HEK293 (cell line): ENCODE measurements around the gene JAML.

Source experiments
- CTCF ChIA-PET: fragments of 350-600 bp; formaldehyde crosslinking; extraction: SDS; loops from one replicate; lab custom pipeline; 2021; ENCODE audit warnings: antibody characterized with exemption; lab: Yijun Ruan, JAX
- POLR2A ChIA-PET: fragments of 300-600 bp; formaldehyde crosslinking; extraction: SDS; loops from one replicate; lab custom pipeline; 2020; ENCODE audit warnings: antibody characterized with exemption, inconsistent platforms; lab: Yijun Ruan, JAX
- H3K27ac ChIP-seq: fragments of 200-500 bp; sonication (Bioruptor generic); 2 replicates; pipeline ENCODE4 v1.5.1; 2014; ENCODE audit warnings: low read depth, low read length, control low read depth, inconsistent platforms; ENCODE audit errors: extremely low read depth
- H3K36me3 ChIP-seq, 2 experiments: fragments of 200-500 bp in 1 of 2; sonication (Bioruptor generic) in 1 of 2; 1 replicate in 1 of 2; 2 replicates in 1 of 2; pipeline ENCODE4 v1.5.1; 2014 to 2017; ENCODE audit warnings: inconsistent platforms in 2 of 2, low read length in 2 of 2; ENCODE audit not compliant: control insufficient read depth in 2 of 2, insufficient read depth in 1 of 2
- H3K4me1 ChIP-seq: fragments of 200-500 bp; sonication (Bioruptor generic); 2 replicates; pipeline ENCODE4 v1.5.1; 2014; ENCODE audit warnings: mild to moderate bottlenecking, low read length, inconsistent platforms; ENCODE audit not compliant: control insufficient read depth, insufficient read depth
- H3K4me3 ChIP-seq: 2 replicates; pipeline ENCODE4 v1.5.1; 2011; ENCODE audit warnings: low read depth, mild to moderate bottlenecking, control low read depth, low read length, moderate library complexity
- H3K9me3 ChIP-seq: fragments of 200-500 bp; sonication (Bioruptor generic); 2 replicates; pipeline ENCODE4 v1.5.1; 2014; ENCODE audit warnings: low read depth, low read length, inconsistent platforms; ENCODE audit not compliant: control insufficient read depth, insufficient read depth
- EGR2 ChIP-seq: fragments of 450-650 bp; formaldehyde crosslinking; IDR thresholded peaks from 2 replicates; pipeline ENCODE4 v1.5.1; 2016; ENCODE audit warnings: low read depth, missing biosample characterization, missing genetic modification characterization
- KLF16 ChIP-seq: fragments of 450-650 bp; formaldehyde crosslinking; IDR thresholded peaks from 2 replicates; pipeline ENCODE4 v1.5.1; 2017; ENCODE audit warnings: missing biosample characterization, missing genetic modification characterization
- MZF1 ChIP-seq: fragments of 450-650 bp; formaldehyde crosslinking; IDR thresholded peaks from 2 replicates; pipeline ENCODE4 v1.5.1; 2017; ENCODE audit warnings: missing biosample characterization, missing genetic modification characterization, borderline replicate concordance
- RBAK ChIP-seq: fragments of 450-650 bp; formaldehyde crosslinking; IDR thresholded peaks from 2 replicates; pipeline ENCODE4 v1.5.1; 2016; ENCODE audit warnings: missing biosample characterization, missing genetic modification characterization
- SALL2 ChIP-seq: fragments of 450-650 bp; formaldehyde crosslinking; IDR thresholded peaks from 2 replicates; pipeline ENCODE4 v1.5.0; 2017; ENCODE audit warnings: missing biosample characterization, mild to moderate bottlenecking, missing genetic modification characterization, borderline replicate concordance
- ZBTB20 ChIP-seq: fragments of 450-650 bp; formaldehyde crosslinking; IDR thresholded peaks from 2 replicates; pipeline ENCODE4 v1.5.1; 2016; ENCODE audit warnings: missing biosample characterization, missing genetic modification characterization
- ZFP37 ChIP-seq: fragments of 450-650 bp; formaldehyde crosslinking; IDR thresholded peaks from 2 replicates; pipeline ENCODE4 v1.5.1; 2016; ENCODE audit warnings: missing biosample characterization, missing genetic modification characterization
- ZNF112 ChIP-seq: fragments of 450-650 bp; formaldehyde crosslinking; IDR thresholded peaks from 2 replicates; pipeline ENCODE4 v1.5.0; 2017; ENCODE audit warnings: missing biosample characterization, missing genetic modification characterization
- ZNF121 ChIP-seq: fragments of 450-650 bp; formaldehyde crosslinking; IDR thresholded peaks from 2 replicates; pipeline ENCODE4 v1.5.1; 2016; ENCODE audit warnings: missing biosample characterization, missing genetic modification characterization
- ZNF169 ChIP-seq: fragments of 450-650 bp; formaldehyde crosslinking; IDR thresholded peaks from 2 replicates; pipeline ENCODE4 v1.5.1; 2016; ENCODE audit warnings: missing biosample characterization, missing genetic modification characterization
- ZNF2 ChIP-seq: fragments of 450-650 bp; formaldehyde crosslinking; IDR thresholded peaks from 2 replicates; pipeline ENCODE4 v1.5.1; 2016; ENCODE audit warnings: missing biosample characterization, missing genetic modification characterization
- ZNF214 ChIP-seq: fragments of 450-650 bp; formaldehyde crosslinking; IDR thresholded peaks from 2 replicates; pipeline ENCODE4 v1.5.1; 2017; ENCODE audit warnings: missing biosample characterization, mild to moderate bottlenecking, missing genetic modification characterization, borderline replicate concordance
- ZNF223 ChIP-seq: fragments of 450-650 bp; formaldehyde crosslinking; IDR thresholded peaks from 2 replicates; pipeline ENCODE4 v1.5.1; 2016; ENCODE audit warnings: missing biosample characterization, missing genetic modification characterization
- ZNF311 ChIP-seq: fragments of 450-650 bp; formaldehyde crosslinking; IDR thresholded peaks from 2 replicates; pipeline ENCODE4 v1.5.1; 2017; ENCODE audit warnings: missing biosample characterization, missing genetic modification characterization, borderline replicate concordance
- ZNF335 ChIP-seq: fragments of 450-650 bp; formaldehyde crosslinking; conservative IDR thresholded peaks from 2 replicates; pipeline ENCODE4 v1.5.1; 2016; ENCODE audit warnings: missing biosample characterization, missing genetic modification characterization
- ZNF433 ChIP-seq: fragments of 450-650 bp; formaldehyde crosslinking; IDR thresholded peaks from 2 replicates; pipeline ENCODE4 v1.5.1; 2016; ENCODE audit warnings: missing biosample characterization, missing genetic modification characterization, low read depth
- ZNF473 ChIP-seq: fragments of 450-650 bp; formaldehyde crosslinking; IDR thresholded peaks from 2 replicates; pipeline ENCODE4 v1.5.1; 2017; ENCODE audit warnings: missing biosample characterization, missing genetic modification characterization
- ZNF521 ChIP-seq: fragments of 450-650 bp; formaldehyde crosslinking; IDR thresholded peaks from 2 replicates; pipeline ENCODE4 v1.5.1; 2017; ENCODE audit warnings: missing biosample characterization, mild to moderate bottlenecking, missing genetic modification characterization
- ZNF610 ChIP-seq: fragments of 450-650 bp; formaldehyde crosslinking; IDR thresholded peaks from 2 replicates; pipeline ENCODE4 v1.5.1; 2016; ENCODE audit warnings: missing biosample characterization, missing genetic modification characterization, borderline replicate concordance
- ZNF701 ChIP-seq: fragments of 450-650 bp; formaldehyde crosslinking; IDR thresholded peaks from 2 replicates; pipeline ENCODE4 v1.5.1; 2016; ENCODE audit warnings: missing biosample characterization, missing genetic modification characterization
- TF ChIP-seq, protein P1 (sequence below): sonication (generic); formaldehyde crosslinking; IDR thresholded peaks from 2 replicates; pipeline ENCODE4 v1.8.1; 2022; ENCODE audit warnings: mild to moderate bottlenecking, moderate library complexity, missing genetic modification reagents
- TF ChIP-seq, protein P2 (sequence below): fragments of 450-650 bp; formaldehyde crosslinking; IDR thresholded peaks from 2 replicates; pipeline ENCODE4 v1.5.1; 2016; ENCODE audit warnings: missing biosample characterization, missing genetic modification characterization

JAML gene

DNA sequence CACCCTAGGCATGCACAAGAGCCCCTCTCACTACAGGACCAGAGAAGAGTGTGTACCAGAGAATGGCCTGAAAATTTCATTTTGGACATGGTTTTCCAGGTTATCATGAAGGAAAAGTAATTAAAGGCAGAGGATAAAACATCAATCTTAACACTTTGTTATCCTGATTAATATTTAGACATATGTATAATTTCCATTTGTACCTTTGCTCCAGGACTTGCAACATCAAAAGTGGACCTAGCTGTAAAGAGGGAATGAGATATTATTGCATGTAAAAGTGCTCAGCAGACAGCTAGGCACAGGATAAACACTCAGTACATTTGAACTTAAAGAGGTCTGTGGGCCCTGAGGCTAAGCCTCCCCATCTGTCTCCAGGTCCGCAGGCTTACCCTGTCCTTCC is 70.2 kb downstream of the JAML start:
- H3K36me3 ChIP-seq: no peaks in the 10 kb centered on the region
- H3K27ac ChIP-seq: no peak overlapping the region
- no peaks in the 10 kb centered on the region for H3K4me1 ChIP-seq
- no peaks in the 10 kb centered on the region for H3K9me3 ChIP-seq
- TF ChIP-seq, protein P1, sequence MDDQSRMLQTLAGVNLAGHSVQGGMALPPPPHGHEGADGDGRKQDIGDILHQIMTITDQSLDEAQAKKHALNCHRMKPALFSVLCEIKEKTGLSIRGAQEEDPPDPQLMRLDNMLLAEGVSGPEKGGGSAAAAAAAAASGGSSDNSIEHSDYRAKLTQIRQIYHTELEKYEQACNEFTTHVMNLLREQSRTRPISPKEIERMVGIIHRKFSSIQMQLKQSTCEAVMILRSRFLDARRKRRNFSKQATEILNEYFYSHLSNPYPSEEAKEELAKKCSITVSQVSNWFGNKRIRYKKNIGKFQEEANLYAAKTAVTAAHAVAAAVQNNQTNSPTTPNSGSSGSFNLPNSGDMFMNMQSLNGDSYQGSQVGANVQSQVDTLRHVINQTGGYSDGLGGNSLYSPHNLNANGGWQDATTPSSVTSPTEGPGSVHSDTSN (CRISPR knock-in tag): no peak
- TF ChIP-seq ZNF214 (no peak), ZNF311 (tag by site-specific recombination) (no peak), KLF16 (tag by site-specific recombination) (no peak), ZNF223 (tag by site-specific recombination) (no peak), ZNF473 (no peak), MZF1 (tag by site-specific recombination) (no peak), ZBTB20 (tag by site-specific recombination) (no peak), ZNF335 (no peak), ZNF433 (tag by site-specific recombination) (no peak), SALL2 (no peak), ZNF610 (tag by site-specific recombination) (no peak), ZNF521 (tag by site-specific recombination) (no peak)
- ChIA-PET CTCF (interaction anchor here (1.0 to 7.1 kb wide), 3 partner anchors 9 to 44 kb away, joined by 4 to 99 read pairs (median 7); no protein-coding TSS in a partner anchor), POLR2A (no interaction called here)
- no peak overlapping the region for H3K4me3 ChIP-seq

DNA sequence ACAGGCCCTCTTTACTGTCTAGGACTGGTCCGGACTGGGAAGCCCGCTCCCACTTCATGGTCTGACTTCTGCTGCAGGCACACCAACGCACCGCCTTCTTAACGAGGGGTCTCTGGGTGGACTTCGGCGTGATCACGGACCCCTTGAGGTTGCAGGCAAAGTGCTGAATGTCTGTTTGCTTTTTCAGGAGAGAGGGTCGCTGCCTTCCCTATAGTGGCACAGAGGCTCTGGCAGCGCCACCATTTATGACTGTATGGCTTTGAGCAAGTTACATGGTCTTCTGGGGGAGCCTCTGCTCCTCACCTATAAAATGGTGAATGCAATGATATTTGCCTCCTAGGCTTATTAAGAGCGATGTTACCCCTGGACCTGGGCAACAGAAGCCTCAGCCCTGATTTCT is 70.8 kb downstream of the JAML start:
- Histone ChIP-seq H3K4me3 (no peak overlapping the region), H3K27ac (no peak overlapping the region), H3K4me1 (no peaks in the 10 kb centered on the region), H3K9me3 (no peaks in the 10 kb centered on the region)
- CTCF ChIA-PET: interaction anchor here (7.1 kb wide), 1 partner anchor 16 kb away, joined by 99 read pairs; no protein-coding TSS in a partner anchor
- POLR2A ChIA-PET: interaction anchor here (2.2 kb wide), 1 partner anchor 18 kb away, joined by 7 read pairs; no protein-coding TSS in a partner anchor
- TF ChIP-seq ZFP37 (no peak), RBAK (tag by site-specific recombination) (no peak), EGR2 (tag by site-specific recombination) (no peak), ZNF112 (no peak), ZNF169 (no peak), ZNF2 (no peak), ZNF121 (tag by site-specific recombination) (no peak), ZNF701 (tag by site-specific recombination) (no peak)
- TF ChIP-seq, protein P2, sequence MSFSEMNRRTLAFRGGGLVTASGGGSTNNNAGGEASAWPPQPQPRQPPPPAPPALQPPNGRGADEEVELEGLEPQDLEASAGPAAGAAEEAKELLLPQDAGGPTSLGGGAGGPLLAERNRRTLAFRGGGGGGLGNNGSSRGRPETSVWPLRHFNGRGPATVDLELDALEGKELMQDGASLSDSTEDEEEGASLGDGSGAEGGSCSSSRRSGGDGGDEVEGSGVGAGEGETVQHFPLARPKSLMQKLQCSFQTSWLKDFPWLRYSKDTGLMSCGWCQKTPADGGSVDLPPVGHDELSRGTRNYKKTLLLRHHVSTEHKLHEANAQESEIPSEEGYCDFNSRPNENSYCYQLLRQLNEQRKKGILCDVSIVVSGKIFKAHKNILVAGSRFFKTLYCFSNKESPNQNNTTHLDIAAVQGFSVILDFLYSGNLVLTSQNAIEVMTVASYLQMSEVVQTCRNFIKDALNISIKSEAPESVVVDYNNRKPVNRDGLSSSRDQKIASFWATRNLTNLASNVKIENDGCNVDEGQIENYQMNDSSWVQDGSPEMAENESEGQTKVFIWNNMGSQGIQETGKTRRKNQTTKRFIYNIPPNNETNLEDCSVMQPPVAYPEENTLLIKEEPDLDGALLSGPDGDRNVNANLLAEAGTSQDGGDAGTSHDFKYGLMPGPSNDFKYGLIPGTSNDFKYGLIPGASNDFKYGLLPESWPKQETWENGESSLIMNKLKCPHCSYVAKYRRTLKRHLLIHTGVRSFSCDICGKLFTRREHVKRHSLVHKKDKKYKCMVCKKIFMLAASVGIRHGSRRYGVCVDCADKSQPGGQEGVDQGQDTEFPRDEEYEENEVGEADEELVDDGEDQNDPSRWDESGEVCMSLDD (tag by site-specific recombination): no peak
- TF ChIP-seq, all 188 proteins: peak for 0
- H3K36me3 ChIP-seq: no peaks in the 10 kb centered on the region
